Right atrium auricular region (tissue), 2 donors: ENCODE results near the gene TOM1L2. TPM values are rescaled to one million over a fixed set of nuclear protein-coding genes. Genes with fewer than 3 reads are reported as not detected.

Experiments used
- DNase-seq: peaks from one replicate; pipeline ENCODE4 v3.0.0-alpha.2; 2019; ENCODE audit warnings: low spot score
- H3K27ac ChIP-seq, 2 donors: fragments of 200-600 bp; sonication (generic); 1 replicate in 1 of 2; 2 replicates in 1 of 2; pipeline ENCODE4 v1.5.1; 2016 to 2019
- H3K27me3 ChIP-seq, 2 donors: fragments of 200-600 bp; sonication (generic); one replicate each; pipeline versions ENCODE4 v1.5.1 to v1.6.0; 2017 to 2019
- H3K36me3 ChIP-seq: fragments of 200-600 bp; sonication (generic); one replicate; pipeline ENCODE4 v1.5.1; 2016
- H3K4me1 ChIP-seq, 2 donors: fragments of 200-600 bp; sonication (generic); one replicate each; pipeline versions ENCODE4 v1.5.1 to v1.6.0; 2017 to 2019
- H3K4me3 ChIP-seq, 2 donors: fragments of 200-600 bp; sonication (generic); 1 replicate in 1 of 2; 2 replicates in 1 of 2; pipeline ENCODE4 v1.5.1; 2017 to 2019; ENCODE audit warnings: mild to moderate bottlenecking in 1 of 2, moderate library complexity in 1 of 2
- H3K9me3 ChIP-seq, 2 donors: fragments of 200-600 bp; sonication (generic); one replicate each; pipeline ENCODE4 v1.5.1; 2019
- total RNA-seq, 2 donors: library from RNA; depleted of rRNA; stranded (reverse); fragments of >200 nt; gene quantifications; one replicate each; pipeline ENCODE4 v1.1.0, GENCODE V29; 2016
- TF ChIP-seq, protein P1 (sequence below), 2 donors: fragments of 200-600 bp; sonication (generic); IDR thresholded peaks; one replicate each; pipeline ENCODE4 v1.5.1; 2019; ENCODE audit warnings: antibody characterized with exemption in 2 of 2

Gene TOM1L2
- total RNA-seq, 2 donors from 2014 or later: 186 to 347 TPM

DNA sequence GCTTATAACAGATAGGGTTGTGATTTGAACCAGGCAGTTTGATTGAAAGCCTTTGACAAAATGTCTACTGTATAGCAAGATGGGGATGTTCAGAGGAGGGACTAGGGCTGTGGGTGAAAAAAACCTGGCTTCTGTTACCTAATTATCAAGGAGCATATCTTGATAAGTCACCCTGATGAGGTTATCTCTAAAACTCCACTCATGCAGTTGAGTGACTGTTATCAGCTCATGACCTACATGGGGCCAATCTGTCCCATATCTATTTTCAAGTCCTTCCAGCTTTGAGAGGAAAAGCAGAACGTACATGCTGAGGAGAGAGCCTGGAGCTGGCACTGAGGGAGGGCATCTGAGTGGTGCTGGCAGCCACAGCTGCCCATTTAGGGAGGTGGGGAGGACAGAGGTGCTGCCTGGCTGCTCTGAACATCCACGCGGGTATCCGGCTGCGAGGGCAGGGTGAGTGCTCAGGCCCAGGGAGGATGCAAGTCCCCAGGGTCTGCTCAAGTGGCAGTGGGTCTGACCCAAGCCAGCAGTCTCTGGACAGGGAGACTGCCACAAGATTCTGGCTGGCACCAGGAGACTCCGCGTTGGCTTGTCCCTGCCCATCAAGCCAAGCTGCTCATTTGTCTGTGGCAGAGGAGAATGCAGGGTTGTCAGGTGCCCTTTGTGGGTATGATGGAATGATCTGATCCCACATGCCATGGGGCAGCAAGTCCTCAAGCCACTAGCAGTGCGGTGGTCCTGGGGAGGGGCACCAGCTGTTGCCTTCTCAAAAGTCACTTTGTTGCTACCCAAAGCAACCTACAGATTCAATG, 37.6 kb upstream of the TOM1L2 start:
- Histone ChIP-seq H3K27ac (peak overlapping the region; percentile 47 to 50), H3K36me3 (no peaks in the 10 kb centered on the region)
- TF ChIP-seq, protein P1, sequence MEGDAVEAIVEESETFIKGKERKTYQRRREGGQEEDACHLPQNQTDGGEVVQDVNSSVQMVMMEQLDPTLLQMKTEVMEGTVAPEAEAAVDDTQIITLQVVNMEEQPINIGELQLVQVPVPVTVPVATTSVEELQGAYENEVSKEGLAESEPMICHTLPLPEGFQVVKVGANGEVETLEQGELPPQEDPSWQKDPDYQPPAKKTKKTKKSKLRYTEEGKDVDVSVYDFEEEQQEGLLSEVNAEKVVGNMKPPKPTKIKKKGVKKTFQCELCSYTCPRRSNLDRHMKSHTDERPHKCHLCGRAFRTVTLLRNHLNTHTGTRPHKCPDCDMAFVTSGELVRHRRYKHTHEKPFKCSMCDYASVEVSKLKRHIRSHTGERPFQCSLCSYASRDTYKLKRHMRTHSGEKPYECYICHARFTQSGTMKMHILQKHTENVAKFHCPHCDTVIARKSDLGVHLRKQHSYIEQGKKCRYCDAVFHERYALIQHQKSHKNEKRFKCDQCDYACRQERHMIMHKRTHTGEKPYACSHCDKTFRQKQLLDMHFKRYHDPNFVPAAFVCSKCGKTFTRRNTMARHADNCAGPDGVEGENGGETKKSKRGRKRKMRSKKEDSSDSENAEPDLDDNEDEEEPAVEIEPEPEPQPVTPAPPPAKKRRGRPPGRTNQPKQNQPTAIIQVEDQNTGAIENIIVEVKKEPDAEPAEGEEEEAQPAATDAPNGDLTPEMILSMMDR (IDR thresholded peaks at IDR 0.05): no peak

DNA sequence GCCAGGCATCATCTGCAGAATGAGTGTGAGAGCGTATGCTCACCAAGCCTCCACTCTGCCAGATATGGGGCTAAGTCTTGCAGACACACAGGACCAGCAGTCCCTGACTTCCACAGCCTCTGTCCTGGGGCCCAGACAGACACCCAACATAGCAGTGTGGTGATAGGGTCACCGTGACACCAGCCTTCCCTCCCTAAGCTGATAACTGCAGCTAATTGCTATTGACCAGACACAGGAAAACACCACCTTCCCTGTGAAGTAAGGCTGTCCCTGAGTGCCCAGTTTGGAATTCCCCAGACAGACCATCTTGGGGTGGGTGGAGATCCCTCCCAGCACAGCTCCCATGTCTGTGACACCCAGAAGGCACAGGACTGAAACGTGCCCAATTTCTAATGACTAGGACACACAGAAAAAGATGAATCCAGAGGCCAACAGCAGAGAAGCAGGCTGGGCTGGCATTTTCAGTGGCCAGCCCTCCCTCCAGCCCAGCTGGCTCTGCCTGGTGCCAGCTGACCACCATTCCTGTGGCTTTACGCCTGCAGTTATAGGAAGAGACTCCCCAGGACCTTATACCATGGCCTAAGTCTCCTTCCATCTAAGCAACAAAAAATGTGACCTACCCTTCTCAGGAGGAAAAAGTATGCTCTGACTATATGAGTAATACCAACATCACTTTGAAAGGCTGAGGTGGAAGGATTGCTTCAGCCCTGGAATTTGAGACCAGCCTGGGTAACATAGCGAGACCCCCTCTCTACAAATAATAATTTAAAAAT, 36.5 kb upstream of the TOM1L2 start:
- no peaks in the 10 kb centered on the region for H3K36me3 ChIP-seq
- TF ChIP-seq, protein P1 (IDR thresholded peaks at IDR 0.05): no peak

More for the DNA sequence above, 37.6 kb upstream of the TOM1L2 start:
- DNase-seq: no peak
- Histone ChIP-seq H3K4me3 (no peak overlapping the region), H3K9me3 (no peaks in the 10 kb centered on the region), H3K27me3 (no peaks in the 10 kb centered on the region), H3K4me1 (peaks cover 0 to 8% of the 10 kb centered on the region in 2 donors)

DNA sequence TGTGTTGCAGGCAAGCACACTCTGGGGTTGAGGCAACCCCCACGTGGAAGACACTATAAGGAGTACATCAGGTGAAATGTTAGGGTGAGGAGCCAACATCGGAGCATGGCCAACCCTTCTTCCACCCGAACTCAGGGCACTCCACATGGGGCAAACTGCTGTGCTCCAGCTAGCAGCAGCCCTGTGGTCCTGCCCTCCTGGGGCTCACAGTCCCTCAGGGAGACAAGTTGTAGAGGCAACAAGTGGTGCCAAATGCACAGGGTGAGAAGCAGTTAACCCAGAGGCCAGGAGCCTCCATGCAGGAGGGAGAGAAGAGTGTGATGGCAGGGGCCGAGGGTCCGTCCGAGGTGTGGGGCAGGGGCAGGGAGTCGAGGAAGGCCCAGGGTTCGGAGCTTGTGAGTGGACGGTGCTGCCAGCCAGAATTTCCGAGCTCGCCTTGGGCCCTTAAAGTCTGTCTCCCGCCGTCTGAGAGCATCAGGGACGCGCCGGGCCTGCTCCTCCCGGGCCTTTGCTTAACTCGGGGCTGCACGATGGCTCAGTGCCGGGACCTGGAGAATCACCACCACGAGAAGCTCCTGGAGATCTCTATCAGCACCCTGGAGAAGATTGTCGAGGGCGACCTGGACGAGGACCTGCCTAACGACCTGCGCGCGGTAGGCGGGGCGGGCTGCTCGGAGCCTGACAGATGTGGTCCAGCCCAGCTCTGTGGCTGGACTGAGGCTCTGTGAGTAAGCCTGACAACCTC, 34.5 kb upstream of the TOM1L2 start:
- Histone ChIP-seq H3K27ac (no peak overlapping the region), H3K27me3 (no peaks in the 10 kb centered on the region), H3K36me3 (no peaks in the 10 kb centered on the region), H3K4me1 (peaks cover 0 to 8% of the 10 kb centered on the region in 2 donors), H3K9me3 (no peaks in the 10 kb centered on the region), H3K4me3 (no peak overlapping the region)
- TF ChIP-seq, protein P1 (IDR thresholded peaks at IDR 0.05): no peak
- no peak for DNase-seq

More for the DNA sequence above, 36.5 kb upstream of the TOM1L2 start:
- DNase-seq: no peak
- Histone ChIP-seq H3K4me1 (peaks cover 0 to 8% of the 10 kb centered on the region in 2 donors), H3K9me3 (no peaks in the 10 kb centered on the region), H3K27ac (peak overlapping the region; percentile 47 to 50), H3K4me3 (no peak overlapping the region), H3K27me3 (no peaks in the 10 kb centered on the region)

DNA sequence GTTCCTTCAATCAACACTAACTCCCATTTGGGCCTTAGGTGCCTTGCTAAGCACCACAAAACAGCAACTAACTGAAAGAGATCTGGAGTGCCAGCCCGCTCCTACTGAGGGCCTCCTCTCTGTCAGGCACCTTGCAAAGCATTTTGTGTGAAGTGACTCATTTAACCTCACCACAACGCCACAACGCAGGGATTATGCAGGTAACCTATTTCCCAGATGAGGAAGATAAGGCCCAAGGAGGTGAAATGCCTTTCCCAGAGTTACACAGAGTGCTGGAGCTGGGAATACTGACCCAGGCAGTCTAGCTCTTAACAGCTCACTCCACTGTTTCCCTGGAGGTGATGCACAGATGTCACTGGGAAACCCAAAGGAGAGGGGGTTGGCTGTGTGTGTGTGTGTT, 33.3 kb upstream of the TOM1L2 start:
- TF ChIP-seq, protein P1 (IDR thresholded peaks at IDR 0.05): no peak
- Histone ChIP-seq H3K9me3 (no peaks in the 10 kb centered on the region), H3K4me1 (peaks cover 0 to 8% of the 10 kb centered on the region in 2 donors), H3K4me3 (no peak overlapping the region), H3K27me3 (no peaks in the 10 kb centered on the region), H3K36me3 (no peaks in the 10 kb centered on the region), H3K27ac (no peak overlapping the region)
- DNase-seq: no peak

DNA sequence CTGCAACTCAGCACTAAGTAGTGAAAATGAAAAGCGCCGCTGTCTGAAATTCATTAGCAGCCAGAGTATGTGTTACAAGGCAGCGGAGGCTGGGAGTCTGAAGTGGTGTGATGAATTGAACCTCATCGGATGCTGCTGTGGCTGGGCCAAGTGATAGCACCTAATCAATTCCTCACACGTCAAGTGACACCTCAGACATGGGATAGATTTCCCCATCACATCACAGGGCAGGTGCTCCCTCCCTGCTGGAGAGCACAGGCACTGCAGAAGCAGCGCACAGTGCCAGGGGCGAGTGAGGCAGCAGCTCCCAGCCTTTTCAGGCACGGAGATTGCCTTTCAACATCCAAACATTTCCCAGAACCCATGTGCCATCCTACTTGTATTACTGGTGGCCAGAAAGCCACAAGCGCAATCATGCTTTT, 32.7 kb upstream of the TOM1L2 start:
- H3K36me3 ChIP-seq: no peaks in the 10 kb centered on the region
- H3K27ac ChIP-seq: no peak overlapping the region
- no peaks in the 10 kb centered on the region for H3K27me3 ChIP-seq
- H3K4me3 ChIP-seq: no peak overlapping the region
- peaks cover 0 to 8% of the 10 kb centered on the region in 2 donors for H3K4me1 ChIP-seq
- no peaks in the 10 kb centered on the region for H3K9me3 ChIP-seq
- TF ChIP-seq, protein P1 (IDR thresholded peaks at IDR 0.05): peak in 1 of 2 donors; percentile 45
- no peak for DNase-seq
